ENCODE measurements around the gene ANKRD13B.
"Not testable (repeated sequence)": the region's sequence is repeated elsewhere in the genome, so short reads cannot be mapped to it uniquely, and the experiment has no call there.

Gene ANKRD13B

DNA sequence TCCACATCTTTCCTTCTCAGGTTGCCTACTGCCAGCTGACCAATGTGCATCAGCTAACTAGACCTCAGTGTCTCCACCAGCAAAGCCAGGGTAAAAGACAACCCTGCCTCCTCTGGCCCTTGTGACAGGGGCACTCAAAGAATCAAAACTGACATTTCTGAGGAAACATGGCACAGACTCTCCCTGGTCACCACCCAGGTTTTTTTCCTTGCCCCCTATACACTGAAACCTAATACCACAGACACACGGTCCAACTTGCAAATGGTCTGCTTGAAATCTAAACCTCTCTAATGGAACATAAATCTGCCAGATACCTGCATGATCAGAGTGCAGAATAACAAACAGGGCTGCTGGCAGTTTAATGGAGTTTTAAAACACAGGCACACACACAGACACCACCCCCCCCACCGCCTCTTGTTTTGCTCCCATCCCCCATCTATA lies 49.3 kb downstream of the ANKRD13B start:
- no peak for DNase-seq (ENCODE audit: low spot score)

GRCh38 chr17:29643817-29644160 lies 50.9 kb downstream of the ANKRD13B start:
- DNase-seq (ENCODE audit: low spot score), result no peak

DNA sequence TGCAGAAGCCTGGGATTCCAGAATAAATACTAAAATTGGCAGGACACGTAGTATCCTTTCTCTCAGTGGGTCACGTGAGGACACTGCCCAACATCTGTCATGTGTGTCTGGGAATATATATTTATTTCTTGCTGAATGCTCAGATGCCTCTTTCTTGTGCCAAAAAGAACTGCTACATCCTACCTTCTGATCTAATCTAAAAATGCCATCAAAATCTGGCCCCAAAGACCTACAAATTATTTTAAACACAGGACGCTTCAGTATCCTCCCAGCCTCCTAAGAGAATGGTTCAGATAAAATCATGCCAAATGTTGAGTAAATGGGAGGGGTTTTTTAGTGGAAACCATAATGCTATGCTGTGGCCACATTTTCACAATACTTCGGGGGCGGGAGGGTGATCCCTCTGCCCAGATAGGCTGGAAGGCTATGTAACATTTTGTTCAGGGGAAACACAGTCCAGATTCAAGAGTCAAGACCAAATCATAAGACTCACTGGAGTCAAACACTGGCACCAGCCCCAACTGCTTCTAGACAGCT lies 52.7 kb downstream of the ANKRD13B start:
- no peak for DNase-seq (ENCODE audit: low spot score)

DNA sequence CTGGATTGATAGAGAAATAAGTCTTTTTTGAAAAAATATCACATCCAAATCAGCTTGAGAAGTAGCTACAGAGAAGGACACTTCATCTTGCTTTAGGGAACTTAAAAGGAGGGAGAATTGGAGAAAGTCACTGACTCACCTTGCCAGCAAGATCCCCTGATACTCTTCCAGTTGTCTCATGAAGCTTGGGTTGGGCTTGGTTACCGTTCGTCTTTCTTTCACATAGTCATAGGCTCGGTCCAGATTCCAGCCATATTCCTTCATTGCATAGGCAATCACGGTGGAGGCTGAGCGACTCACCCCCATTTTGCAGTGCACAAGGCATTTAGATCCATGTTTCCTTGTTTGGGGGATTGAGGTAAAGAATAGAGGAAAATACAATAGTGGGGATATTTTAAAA lies 55.1 kb downstream of the ANKRD13B start:
- no peak for DNase-seq (ENCODE audit: low spot score)

- no peak for DNase-seq (ENCODE audit: low spot score)
Observed at GRCh38 chr17:29649359-29649758, 56.4 kb downstream of the ANKRD13B start.

GRCh38 chr17:29650396-29650795 lies 57.5 kb downstream of the ANKRD13B start:
- no peak for DNase-seq (ENCODE audit: low spot score)

DNA sequence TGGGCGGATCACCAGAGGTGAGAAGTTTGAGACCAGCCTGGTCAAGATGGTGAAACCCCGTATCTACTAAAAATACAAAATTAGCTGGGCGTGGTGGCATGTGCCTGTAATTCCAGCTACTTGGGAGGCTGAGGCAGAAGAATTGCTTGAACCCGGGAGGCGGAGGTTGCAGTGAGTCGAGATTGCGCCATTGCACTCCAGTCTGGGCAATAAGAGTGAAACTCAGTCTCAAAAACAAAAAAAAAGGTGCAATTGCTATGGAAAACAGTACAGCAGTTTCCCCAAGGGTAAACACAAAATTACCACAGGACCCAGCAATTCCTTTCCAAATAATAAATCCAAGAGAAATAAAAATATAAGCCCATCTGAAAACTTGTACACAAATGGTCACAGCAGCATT lies 59.0 kb downstream of the ANKRD13B start:
- not testable (repeated sequence) for DNase-seq (ENCODE audit: low spot score)

- no peak for DNase-seq (ENCODE audit: low spot score)
Observed at GRCh38 chr17:29652976-29653375, 60.0 kb downstream of the ANKRD13B start.

DNA sequence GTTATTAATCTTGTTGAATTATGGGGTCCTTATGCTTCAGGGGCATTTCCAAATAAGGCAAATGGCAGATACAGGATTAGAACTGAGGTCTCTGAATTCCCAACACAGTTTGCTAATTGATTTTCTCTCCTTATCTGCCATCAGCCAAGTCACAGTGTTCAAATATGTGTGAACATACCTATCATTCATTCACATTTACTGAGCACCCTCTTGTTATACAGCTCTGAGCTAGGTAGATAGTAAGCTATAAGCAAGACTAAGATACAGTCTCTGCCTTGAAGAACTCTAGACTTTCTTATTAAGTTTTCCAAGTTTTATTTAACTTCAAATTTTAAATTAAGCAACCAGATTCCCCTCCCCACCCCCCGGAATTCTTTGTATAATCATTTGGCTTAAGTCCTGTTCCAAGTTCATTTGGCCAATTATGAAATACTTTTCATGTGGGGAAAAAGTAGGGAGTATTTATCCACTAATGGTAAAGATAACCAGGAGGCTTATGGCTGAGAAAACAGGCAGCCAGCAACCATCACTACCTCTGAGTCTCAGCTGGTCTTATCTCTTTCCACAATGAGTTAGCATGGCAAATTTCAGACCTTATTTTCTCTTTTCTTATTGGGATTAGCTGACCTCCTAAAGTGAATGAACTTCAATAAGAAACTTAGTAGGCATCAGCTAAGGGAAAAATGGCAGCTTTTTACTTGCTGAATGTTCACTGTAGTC lies 61.2 kb downstream of the ANKRD13B start:
- no peak for DNase-seq (ENCODE audit: low spot score)

DNA sequence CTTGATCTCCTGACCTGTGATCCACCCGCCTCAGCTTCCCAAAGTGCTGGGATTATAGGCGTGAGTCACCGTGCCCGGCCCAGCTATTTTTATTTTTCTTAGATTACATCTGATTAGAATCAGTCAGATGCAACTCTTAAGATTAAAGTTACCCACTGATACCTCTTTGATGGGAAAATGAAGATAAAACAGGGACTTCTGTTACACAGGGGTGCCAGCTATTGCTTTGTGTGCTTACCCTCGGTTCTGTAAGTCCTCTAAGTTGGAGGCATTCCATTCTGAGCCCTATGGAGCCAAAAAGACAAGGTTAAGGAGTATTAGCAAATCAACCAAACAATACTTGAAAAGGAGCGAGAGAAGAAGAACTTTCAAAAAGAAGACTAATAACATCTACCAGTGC lies 62.4 kb downstream of the ANKRD13B start:
- no peak for DNase-seq (ENCODE audit: low spot score)

- DNase-seq (ENCODE audit: low spot score), result no peak
Observed at GRCh38 chr17:29659155-29659554, 66.2 kb downstream of the ANKRD13B start.

- DNase-seq (ENCODE audit: low spot score), result no peak
Observed at GRCh38 chr17:29661213-29661612, 68.3 kb downstream of the ANKRD13B start.

DNA sequence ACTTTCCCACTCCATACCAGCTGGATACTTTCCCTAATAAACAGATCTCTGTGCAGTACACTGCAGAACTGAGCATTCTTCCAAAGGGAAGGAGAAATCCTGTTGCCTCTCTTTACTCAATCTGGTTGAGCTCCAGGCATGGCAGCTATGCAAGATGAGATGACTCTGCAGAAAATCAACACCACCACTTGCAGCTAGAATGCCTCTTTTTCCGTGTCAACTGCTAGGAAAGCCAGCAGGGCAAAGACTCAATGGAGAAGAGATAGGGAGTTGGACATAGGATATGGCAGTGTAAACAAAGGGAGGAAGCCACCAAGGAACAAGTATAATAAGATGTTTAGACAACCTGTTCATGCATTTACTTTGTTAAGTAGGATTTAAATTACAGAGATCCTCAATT lies 70.2 kb downstream of the ANKRD13B start:
- no peak for DNase-seq (ENCODE audit: low spot score)

Data from HuH-7.5 (cell line).